HG02678 (cell line): ENCODE data around the gene GPX3.

ENCODE experiments used
- ATAC-seq: cut with Tn5 transposase; IDR thresholded peaks from one replicate; pipeline ENCODE4 v1.9.1; 2021; ENCODE audit warnings: mild to moderate bottlenecking, moderate library complexity; ENCODE audit not compliant: unreplicated experiment

The GPX3 gene

GRCh38 chr5:151075698-151076331, 55.4 kb downstream of the GPX3 start:
- no peak for ATAC-seq

GRCh38 chr5:151076616-151077015, 56.2 kb downstream of the GPX3 start:
- ATAC-seq = no peak

GRCh38 chr5:151077419-151077818, 57.0 kb downstream of the GPX3 start:
- ATAC-seq = no peak

- no peak for ATAC-seq
These were observed 57.6 kb downstream of the GPX3 start for GRCh38 chr5:151077967-151078366.
